NCI-H2227 (cell line): Measurements from ENCODE around the gene ADGRL2.

ENCODE experiments used
- DNase-seq: peaks from one replicate; lab custom pipeline; 2025; ENCODE audit not compliant: unreplicated experiment; lab: John Stamatoyannopoulos, UW

Gene ADGRL2

GRCh38 chr1:81976539-81976938 is 175.8 kb downstream of the ADGRL2 start:
- DNase-seq = no peak

GRCh38 chr1:81978945-81979344 is 178.2 kb downstream of the ADGRL2 start:
- no peak for DNase-seq

DNA sequence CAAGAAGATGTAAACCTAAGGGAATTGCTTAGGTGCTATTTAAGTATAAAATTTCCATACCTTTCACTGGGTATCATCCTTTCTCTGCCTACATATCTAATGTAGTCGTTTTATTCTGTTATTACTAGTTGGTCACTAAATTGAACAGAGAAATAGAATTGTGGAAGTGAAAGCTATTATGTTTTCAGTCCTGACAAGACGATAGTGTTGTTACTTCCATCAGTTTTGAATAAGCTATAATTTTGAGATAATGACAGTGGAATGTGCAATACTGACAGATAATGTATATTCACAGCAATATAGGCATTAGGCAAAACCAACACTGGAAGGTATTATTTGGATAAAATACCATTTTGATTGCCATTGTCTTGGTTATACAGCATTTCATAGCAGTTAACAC is 181.8 kb downstream of the ADGRL2 start:
- DNase-seq = no peak

DNA sequence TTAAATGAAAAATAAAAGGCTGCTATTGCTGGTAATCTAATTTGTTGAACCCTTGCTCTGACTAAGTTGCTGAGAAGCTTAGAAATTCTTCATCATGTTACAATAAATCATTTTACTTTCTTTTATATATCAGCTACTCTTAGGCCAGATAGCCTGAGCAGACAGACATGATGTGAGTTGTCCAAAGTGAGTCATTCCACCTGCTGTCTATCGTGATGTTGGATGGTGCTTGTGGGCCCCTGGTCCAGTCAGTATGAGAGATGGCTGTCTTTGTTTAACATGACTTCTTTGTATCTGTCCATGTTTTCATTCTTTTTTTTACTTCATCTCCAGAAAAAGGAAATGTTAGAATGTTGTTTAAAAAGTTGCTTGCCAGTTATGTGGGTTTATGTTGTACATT is 188.8 kb downstream of the ADGRL2 start:
- DNase-seq = no peak

DNA sequence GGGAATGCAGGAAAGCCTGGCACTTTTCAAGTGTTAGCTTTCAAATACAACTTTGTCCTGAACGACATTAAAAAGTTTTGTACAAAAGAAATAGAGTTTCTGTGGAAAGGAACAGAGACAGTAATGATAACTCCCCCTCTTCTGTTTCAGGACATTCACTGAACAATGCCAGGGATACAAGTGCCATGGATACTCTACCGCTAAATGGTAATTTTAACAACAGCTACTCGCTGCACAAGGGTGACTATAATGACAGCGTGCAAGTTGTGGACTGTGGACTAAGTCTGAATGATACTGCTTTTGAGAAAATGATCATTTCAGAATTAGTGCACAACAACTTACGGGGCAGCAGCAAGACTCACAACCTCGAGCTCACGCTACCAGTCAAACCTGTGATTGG is 189.5 kb downstream of the ADGRL2 start:
- DNase-seq = no peak

DNA sequence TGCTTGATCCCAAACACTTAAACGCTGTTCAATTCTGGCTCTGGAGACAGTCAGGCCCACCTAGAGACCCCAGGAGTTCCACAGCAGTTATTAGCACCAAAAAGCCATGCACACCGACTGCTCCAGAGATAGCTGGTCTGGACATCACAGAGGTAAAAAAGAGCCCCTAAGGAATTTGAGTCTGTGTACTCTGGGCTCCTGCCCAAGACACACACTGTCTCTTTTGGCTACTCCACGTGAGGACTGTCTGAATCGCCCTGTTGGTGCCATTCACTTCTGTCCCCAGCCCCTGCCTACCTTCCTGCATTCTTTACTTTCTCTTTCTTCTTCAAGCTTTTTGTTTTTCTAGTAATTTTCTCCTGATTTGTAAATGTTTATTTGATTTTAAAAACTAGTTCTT is 197.4 kb downstream of the ADGRL2 start:
- DNase-seq = no peak

- no peak for DNase-seq
Observed at GRCh38 chr1:81999364-81999763, 198.6 kb downstream of the ADGRL2 start.

GRCh38 chr1:82000221-82000620 is 199.5 kb downstream of the ADGRL2 start:
- no peak for DNase-seq

GRCh38 chr1:82001345-82001744 is 200.6 kb downstream of the ADGRL2 start:
- DNase-seq = no peak

- DNase-seq = no peak
Observed at GRCh38 chr1:82007804-82008203, 207.1 kb downstream of the ADGRL2 start.

DNA sequence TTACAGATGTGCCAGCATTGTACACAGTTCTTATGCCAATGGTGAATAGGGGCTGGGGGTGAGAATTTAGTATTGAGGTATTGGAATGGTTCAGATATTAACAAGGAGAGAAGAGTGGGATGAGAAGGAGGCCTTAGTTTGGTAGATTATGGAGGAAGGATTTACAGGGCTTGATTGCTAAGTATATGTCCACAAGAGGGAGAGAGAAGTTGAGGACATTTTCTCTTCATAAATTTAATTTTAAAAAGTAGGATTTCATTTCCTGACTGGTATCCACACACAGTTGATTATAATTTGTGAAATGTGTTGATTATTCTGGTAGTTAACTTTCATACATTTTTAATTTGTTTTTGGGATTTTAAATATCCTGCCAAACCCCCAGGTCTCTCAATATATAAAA is 213.0 kb downstream of the ADGRL2 start:
- DNase-seq = no peak

DNA sequence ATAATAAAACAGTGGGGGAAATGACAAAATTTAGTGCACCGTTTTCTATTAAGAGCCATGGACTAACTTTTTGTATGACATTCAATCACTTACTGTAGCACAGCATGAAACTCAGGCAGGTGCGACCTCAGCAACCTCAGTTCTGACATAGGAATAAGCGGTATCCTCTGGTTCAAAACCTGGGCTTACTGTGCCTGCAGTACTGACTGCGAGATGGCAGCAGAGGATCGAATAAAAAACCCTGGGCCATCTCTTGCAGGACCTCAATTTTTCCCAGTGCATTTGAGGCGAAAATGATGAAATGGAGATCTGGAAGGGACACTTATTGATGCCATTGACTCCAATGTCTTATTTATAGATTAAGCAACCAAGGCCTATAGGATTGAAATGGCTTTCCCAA is 214.7 kb downstream of the ADGRL2 start:
- DNase-seq = no peak

DNA sequence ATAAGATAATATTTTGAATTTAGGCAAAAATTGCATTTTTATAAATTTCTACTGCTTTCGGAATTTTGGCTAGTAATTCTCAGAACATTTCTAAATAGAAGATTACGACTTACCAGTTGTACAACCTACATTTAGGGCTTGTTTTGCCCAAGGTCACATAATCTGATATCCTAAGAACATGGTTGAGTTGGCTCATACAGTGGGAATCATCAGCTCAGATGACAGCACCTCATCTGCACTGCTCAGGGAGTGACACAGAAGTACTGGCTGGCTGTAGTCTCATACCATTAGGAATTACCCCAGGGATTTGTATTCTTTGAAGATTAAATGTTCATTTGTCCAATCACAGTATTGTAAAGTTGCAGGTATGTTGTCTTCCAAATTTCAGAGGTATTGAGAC is 217.6 kb downstream of the ADGRL2 start:
- no peak for DNase-seq

- DNase-seq = no peak
Observed at GRCh38 chr1:82019508-82019907, 218.8 kb downstream of the ADGRL2 start.

- no peak for DNase-seq
Observed at GRCh38 chr1:82030830-82031229, 230.1 kb downstream of the ADGRL2 start.

GRCh38 chr1:82032068-82032467 is 231.3 kb downstream of the ADGRL2 start:
- DNase-seq = no peak

GRCh38 chr1:82034812-82035211 is 234.1 kb downstream of the ADGRL2 start:
- no peak for DNase-seq
